ENCODE results near the gene CYB5R2. TPM values are rescaled to one million over a fixed set of nuclear protein-coding genes. Genes with fewer than 3 reads are reported as not detected.

Gene CYB5R2
- total RNA-seq, 2 donors from 2014 or later, result 14.1 to 52.5 TPM

DNA sequence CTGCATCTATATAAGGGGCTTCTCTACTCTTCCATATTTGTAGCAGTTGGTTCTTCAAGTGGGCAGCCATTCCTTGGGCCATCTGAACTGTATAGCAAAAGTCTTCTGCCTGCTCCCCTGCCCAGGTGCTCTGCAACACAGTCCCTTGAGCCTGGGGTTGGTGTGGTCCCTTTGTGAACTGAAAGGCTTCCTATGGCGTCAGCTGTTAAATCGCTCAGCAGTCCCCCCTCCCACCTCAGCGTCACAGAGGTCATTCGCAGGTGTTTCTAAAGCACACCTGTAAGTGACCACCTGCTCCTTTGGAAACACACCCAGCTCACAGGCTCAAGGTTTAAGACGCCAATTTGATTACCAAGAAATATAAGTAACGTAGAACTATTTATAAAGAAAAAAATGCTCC is 37.0 kb downstream of the CYB5R2 start:
- intact Hi-C loops (cut with DNase I), result no loop called here
- Histone ChIP-seq H3K27ac (no peak overlapping the region), H3K36me3 (no peaks in the 10 kb centered on the region), H3K27me3 (replicated peaks; ENCODE audit: insufficient read depth) (no peaks in the 10 kb centered on the region), H3K9me3 (no peaks in the 10 kb centered on the region), H3K4me1 (replicated peaks) (peaks cover 10% of the 10 kb centered on the region), H3K4me3 (no peak overlapping the region)
- 87% methylated on average over 5 of the region's 6 CpGs for WGBS
- TF ChIP-seq, protein P1, sequence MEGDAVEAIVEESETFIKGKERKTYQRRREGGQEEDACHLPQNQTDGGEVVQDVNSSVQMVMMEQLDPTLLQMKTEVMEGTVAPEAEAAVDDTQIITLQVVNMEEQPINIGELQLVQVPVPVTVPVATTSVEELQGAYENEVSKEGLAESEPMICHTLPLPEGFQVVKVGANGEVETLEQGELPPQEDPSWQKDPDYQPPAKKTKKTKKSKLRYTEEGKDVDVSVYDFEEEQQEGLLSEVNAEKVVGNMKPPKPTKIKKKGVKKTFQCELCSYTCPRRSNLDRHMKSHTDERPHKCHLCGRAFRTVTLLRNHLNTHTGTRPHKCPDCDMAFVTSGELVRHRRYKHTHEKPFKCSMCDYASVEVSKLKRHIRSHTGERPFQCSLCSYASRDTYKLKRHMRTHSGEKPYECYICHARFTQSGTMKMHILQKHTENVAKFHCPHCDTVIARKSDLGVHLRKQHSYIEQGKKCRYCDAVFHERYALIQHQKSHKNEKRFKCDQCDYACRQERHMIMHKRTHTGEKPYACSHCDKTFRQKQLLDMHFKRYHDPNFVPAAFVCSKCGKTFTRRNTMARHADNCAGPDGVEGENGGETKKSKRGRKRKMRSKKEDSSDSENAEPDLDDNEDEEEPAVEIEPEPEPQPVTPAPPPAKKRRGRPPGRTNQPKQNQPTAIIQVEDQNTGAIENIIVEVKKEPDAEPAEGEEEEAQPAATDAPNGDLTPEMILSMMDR (IDR thresholded peaks at IDR 0.05), result no peak
- TF ChIP-seq POLR2AphosphoS5 (IDR thresholded peaks at IDR 0.05) (no peak), POLR2A (IDR thresholded peaks at IDR 0.05) (no peak)
- no peak for DNase-seq (ENCODE audit: low spot score)

DNA sequence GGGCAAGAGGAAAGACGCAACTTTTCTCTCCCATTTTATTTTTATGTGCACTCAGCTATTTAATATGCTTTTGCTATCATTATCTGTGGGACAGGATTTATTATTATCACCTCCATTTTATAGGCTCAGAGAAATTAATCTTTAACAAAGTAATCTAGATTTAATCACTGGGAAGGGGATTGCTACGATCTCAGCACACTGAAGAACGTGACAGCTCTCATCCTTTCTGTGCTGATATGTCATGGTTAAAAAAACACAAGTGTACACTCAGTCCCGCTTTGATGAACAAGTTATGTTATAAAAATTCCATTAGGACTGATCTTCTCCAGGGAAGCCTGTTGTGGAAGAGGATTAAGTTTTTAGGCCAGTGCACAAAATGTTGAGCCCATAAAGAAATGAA is 37.6 kb downstream of the CYB5R2 start:
- Histone ChIP-seq H3K27me3 (replicated peaks; ENCODE audit: insufficient read depth) (no peaks in the 10 kb centered on the region), H3K36me3 (no peaks in the 10 kb centered on the region), H3K9me3 (no peaks in the 10 kb centered on the region), H3K4me1 (replicated peaks) (peaks cover 10% of the 10 kb centered on the region), H3K4me3 (no peak overlapping the region), H3K27ac (no peak overlapping the region)
- TF ChIP-seq, protein P1 (IDR thresholded peaks at IDR 0.05), result no peak
- TF ChIP-seq POLR2A (IDR thresholded peaks at IDR 0.05), result no peak
- WGBS, result 42% methylated on average over 4 of the region's 4 CpGs
- DNase-seq (ENCODE audit: low spot score), result no peak
- intact Hi-C loops (cut with DNase I), result no loop called here

DNA sequence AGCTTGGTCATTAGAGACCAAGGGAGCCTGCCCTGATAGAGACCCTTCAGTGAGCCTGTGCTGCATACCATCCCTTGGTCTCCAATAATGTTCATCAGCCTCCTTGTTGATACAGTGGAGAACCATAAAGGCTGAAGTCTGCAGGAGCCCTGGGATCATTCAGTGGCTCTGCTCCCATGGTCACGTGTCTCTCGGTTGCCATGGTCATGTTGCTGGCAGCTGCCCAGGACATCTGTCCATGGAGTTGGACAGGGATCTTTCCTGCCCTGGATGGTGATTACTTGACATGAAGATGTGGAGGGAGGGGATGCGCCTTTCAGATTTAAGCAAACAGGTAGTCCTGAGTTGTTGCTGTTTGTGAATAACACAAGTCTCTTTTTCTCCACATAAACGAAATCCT is 38.2 kb downstream of the CYB5R2 start:
- Histone ChIP-seq H3K27me3 (replicated peaks; ENCODE audit: insufficient read depth) (no peaks in the 10 kb centered on the region), H3K4me3 (no peak overlapping the region), H3K9me3 (no peaks in the 10 kb centered on the region), H3K27ac (no peak overlapping the region), H3K36me3 (no peaks in the 10 kb centered on the region), H3K4me1 (replicated peaks) (peaks cover 10% of the 10 kb centered on the region)
- TF ChIP-seq, protein P1 (IDR thresholded peaks at IDR 0.05), result no peak
- TF ChIP-seq POLR2A (IDR thresholded peaks at IDR 0.05), result no peak
- TF ChIP-seq POLR2AphosphoS5 (IDR thresholded peaks at IDR 0.05), result no peak
- WGBS, result 55% methylated on average over 4 of the region's 4 CpGs
- no peak for DNase-seq (ENCODE audit: low spot score)
- intact Hi-C loops (cut with DNase I), result no loop called here

DNA sequence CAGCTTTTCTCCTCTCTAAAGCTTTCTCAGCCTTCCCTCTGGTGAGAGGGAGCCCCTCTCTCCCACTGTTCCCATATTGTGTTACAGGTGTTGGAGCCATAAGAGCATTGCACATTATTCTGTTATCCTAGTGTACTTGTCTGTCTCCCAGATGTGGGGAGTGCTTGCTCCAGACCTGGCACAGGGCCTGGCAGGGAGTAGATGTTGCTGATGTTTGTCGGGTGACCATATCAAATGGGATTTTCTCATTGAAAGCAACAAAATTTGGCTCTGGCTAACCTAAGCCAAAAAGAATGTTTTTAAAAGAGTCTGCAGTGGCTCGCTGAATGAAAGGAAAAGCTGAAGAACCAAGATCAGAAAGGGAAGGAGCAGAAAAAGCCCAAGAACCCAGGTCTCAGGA is 41.1 kb downstream of the CYB5R2 start:
- intact Hi-C loops (cut with DNase I), result no loop called here
- H3K27ac ChIP-seq, result no peak overlapping the region
- no peak for TF ChIP-seq POLR2AphosphoS5 (IDR thresholded peaks at IDR 0.05)
- TF ChIP-seq, protein P1 (IDR thresholded peaks at IDR 0.05), result no peak
- no peak for TF ChIP-seq POLR2A (IDR thresholded peaks at IDR 0.05)
- no peaks in the 10 kb centered on the region for H3K27me3 ChIP-seq (replicated peaks; ENCODE audit: insufficient read depth)
- H3K9me3 ChIP-seq, result no peaks in the 10 kb centered on the region
- H3K4me3 ChIP-seq, result no peak overlapping the region
- H3K4me1 ChIP-seq (replicated peaks), result peaks cover 10% of the 10 kb centered on the region
- H3K36me3 ChIP-seq, result no peaks in the 10 kb centered on the region
- DNase-seq (ENCODE audit: low spot score), result no peak
- WGBS, result 86% methylated on average over 2 of the region's 2 CpGs

DNA sequence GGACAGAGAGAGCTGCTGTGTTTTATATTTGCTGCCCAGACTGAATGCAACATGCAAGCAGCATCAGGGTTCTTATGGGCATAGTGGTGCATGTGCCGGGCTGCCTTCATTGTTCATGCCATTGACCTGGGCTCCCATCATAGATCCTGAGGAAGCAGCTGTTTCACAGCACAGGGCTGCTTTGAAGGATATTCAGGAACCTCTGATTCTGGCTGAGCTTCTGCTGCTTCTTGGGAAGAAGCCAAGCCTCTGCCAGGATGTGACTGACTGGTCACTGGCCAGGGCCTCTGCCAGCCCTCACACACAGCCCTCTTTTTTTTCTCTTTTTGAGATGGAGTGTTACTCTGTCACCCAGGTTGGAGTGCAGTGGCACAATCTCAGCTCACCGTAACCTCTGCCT is 43.3 kb downstream of the CYB5R2 start:
- 100% methylated on average over 2 of the region's 2 CpGs for WGBS
- no peaks in the 10 kb centered on the region for H3K27me3 ChIP-seq (replicated peaks; ENCODE audit: insufficient read depth)
- TF ChIP-seq POLR2A (IDR thresholded peaks at IDR 0.05) (no peak), POLR2AphosphoS5 (IDR thresholded peaks at IDR 0.05) (no peak)
- TF ChIP-seq, protein P1 (IDR thresholded peaks at IDR 0.05), result no peak
- no peak for DNase-seq (ENCODE audit: low spot score)
- peaks cover 6% of the 10 kb centered on the region for H3K4me1 ChIP-seq (replicated peaks)
- no peaks in the 10 kb centered on the region for H3K9me3 ChIP-seq
- no peaks in the 10 kb centered on the region for H3K36me3 ChIP-seq
- H3K4me3 ChIP-seq, result no peak overlapping the region
- intact Hi-C loops (cut with DNase I), result no loop called here
- H3K27ac ChIP-seq, result no peak overlapping the region

Measured in prostate gland (tissue), 2 donors.